NCI-H2196 (cell line): ENCODE data around the gene HID1.
"Not testable (repeated sequence)": the region's sequence is repeated elsewhere in the genome, so short reads cannot be mapped to it uniquely, and the experiment has no call there.

Experiments
- DNase-seq: peaks from one replicate; lab custom pipeline; 2025; ENCODE audit not compliant: unreplicated experiment; lab: John Stamatoyannopoulos, UW

Gene HID1

GRCh38 chr17:74972107-74972972 is at the start of gene HID1:
Gene HID1, minus strand, starts transcription at chr17:74972759. Its CDS starts 103 bp downstream, at chr17:74972656.
- peak; percentile 77 for DNase-seq

GRCh38 chr17:75020331-75021110 is 48.0 kb upstream of the HID1 start:
- DNase-seq = no peak

GRCh38 chr17:75019710-75020109 is 47.2 kb upstream of the HID1 start:
- DNase-seq = no peak

- no peak for DNase-seq
Measured at GRCh38 chr17:75019146-75019545, 46.6 kb upstream of the HID1 start.

- DNase-seq = no peak
Measured at GRCh38 chr17:75013092-75013559, 40.6 kb upstream of the HID1 start.

GRCh38 chr17:75012346-75013091 is 40.0 kb upstream of the HID1 start, which contains the start of gene MRPL58:
Gene MRPL58, plus strand, starts transcription at chr17:75012670. Its CDS starts 17 bp downstream, at chr17:75012687.
- DNase-seq = peak; percentile 88

- DNase-seq = no peak
Measured at GRCh38 chr17:75012096-75012345, 39.5 kb upstream of the HID1 start.

- peak; percentile 62 for DNase-seq
Measured at GRCh38 chr17:75011401-75012095, 39.0 kb upstream of the HID1 start.

GRCh38 chr17:75010683-75011400 is 38.3 kb upstream of the HID1 start:
- peak; percentile 93 for DNase-seq

- no peak for DNase-seq
Measured at GRCh38 chr17:75009139-75009724, 36.7 kb upstream of the HID1 start.

GRCh38 chr17:75008373-75008772 is 35.8 kb upstream of the HID1 start:
- DNase-seq = no peak

- DNase-seq = no peak
Measured at GRCh38 chr17:75006653-75007052, 34.1 kb upstream of the HID1 start.

- DNase-seq = not testable (repeated sequence)
Measured at GRCh38 chr17:75006084-75006483, 33.5 kb upstream of the HID1 start.

GRCh38 chr17:75005291-75005690 is 32.7 kb upstream of the HID1 start:
- no peak for DNase-seq

- DNase-seq = no peak
Measured at GRCh38 chr17:75004371-75004770, 31.8 kb upstream of the HID1 start.

GRCh38 chr17:75003957-75004355 is 31.4 kb upstream of the HID1 start:
- no peak for DNase-seq

- DNase-seq = no peak
Measured at GRCh38 chr17:75003070-75003956, 30.8 kb upstream of the HID1 start.

GRCh38 chr17:75001915-75002843 is 29.6 kb upstream of the HID1 start:
- no peak for DNase-seq
